Measurements from ENCODE around the gene PWWP2A. TPM values are rescaled to one million over a fixed set of nuclear protein-coding genes. Genes with fewer than 3 reads are reported as not detected.

Gene PWWP2A
- total RNA-seq, 1 experiment from 2014 or later: 14.7 TPM

DNA sequence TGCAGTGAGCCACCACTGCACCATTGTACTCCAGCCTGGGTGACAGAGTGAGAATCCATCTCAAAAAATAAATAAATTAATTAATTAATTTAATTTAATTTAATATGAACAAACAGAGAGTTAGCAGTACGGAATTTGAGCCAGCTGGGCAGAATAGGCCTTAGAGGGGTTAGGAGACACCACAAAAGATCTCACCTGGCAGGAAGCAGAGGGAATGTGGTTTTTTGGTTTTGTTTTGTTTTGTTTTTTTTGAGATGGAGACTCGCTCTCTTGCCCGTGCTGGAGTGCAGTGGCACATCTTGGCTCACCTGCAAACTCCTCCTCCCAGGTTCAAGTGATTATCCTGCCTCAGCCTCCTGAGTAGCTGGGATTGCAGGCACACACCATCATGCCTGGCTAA lies 31.8 kb upstream of the PWWP2A start:
- no peak overlapping the region for H3K4me3 ChIP-seq (replicated peaks in 1 of 2; ENCODE audit: low read depth in 1 of 2, low read length in 2 of 2)
- no peaks in the 10 kb centered on the region for H3K4me1 ChIP-seq (ENCODE audit: control insufficient read depth in 1 of 2, insufficient read depth in 2 of 2, low read length in 2 of 2)
- ChIA-PET POLR2A (no interaction called here), RAD21 (ENCODE audit: low non-redundant PET in 1 of 2, low total read pairs in 2 of 2, uncharacterized antibody in 2 of 2, unreplicated experiment in 2 of 2) (no interaction called here), CTCF (no interaction called here)
- H3K27ac ChIP-seq (ENCODE audit: low read depth, low read length): no peak overlapping the region
- DNase-seq (ENCODE audit: low read depth, low spot score): no peak
- H3K79me2 ChIP-seq (ENCODE audit: insufficient read depth, low read length): no peaks in the 10 kb centered on the region
- BruUV-seq (replicated peaks): no TSS peak
- no peaks in the 10 kb centered on the region for H4K20me1 ChIP-seq (ENCODE audit: insufficient read depth)
- H2AFZ ChIP-seq (ENCODE audit: low read depth, low read length, poor library complexity, severe bottlenecking): no peak overlapping the region
- no peak overlapping the region for H3K4me2 ChIP-seq (ENCODE audit: low read length)
- no peaks in the 10 kb centered on the region for H3K27me3 ChIP-seq (ENCODE audit: insufficient read depth, low read length)
- no peaks in the 10 kb centered on the region for H3K9me2 ChIP-seq (ENCODE audit: insufficient read depth)
- H3K36me3 ChIP-seq (ENCODE audit: control insufficient read depth in 1 of 2, insufficient read depth in 2 of 2, low read length in 2 of 2): no peaks in the 10 kb centered on the region
- no peaks in the 10 kb centered on the region for H3K9me3 ChIP-seq (ENCODE audit: control insufficient read depth in 1 of 2, insufficient read depth in 1 of 2, low read depth in 1 of 2, low read length in 2 of 2)
- TF ChIP-seq, protein P1, sequence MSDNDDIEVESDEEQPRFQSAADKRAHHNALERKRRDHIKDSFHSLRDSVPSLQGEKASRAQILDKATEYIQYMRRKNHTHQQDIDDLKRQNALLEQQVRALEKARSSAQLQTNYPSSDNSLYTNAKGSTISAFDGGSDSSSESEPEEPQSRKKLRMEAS (IDR thresholded peaks at IDR 0.05): no peak
- TF ChIP-seq ATF3 (IDR thresholded peaks at IDR 0.05): no peak
- no peak for TF ChIP-seq CEBPB (IDR thresholded peaks at IDR 0.05; ENCODE audit: low read depth)
- TF ChIP-seq RAD21 (IDR thresholded peaks at IDR 0.05; ENCODE audit: low read depth): no peak
- TF ChIP-seq, protein P2, sequence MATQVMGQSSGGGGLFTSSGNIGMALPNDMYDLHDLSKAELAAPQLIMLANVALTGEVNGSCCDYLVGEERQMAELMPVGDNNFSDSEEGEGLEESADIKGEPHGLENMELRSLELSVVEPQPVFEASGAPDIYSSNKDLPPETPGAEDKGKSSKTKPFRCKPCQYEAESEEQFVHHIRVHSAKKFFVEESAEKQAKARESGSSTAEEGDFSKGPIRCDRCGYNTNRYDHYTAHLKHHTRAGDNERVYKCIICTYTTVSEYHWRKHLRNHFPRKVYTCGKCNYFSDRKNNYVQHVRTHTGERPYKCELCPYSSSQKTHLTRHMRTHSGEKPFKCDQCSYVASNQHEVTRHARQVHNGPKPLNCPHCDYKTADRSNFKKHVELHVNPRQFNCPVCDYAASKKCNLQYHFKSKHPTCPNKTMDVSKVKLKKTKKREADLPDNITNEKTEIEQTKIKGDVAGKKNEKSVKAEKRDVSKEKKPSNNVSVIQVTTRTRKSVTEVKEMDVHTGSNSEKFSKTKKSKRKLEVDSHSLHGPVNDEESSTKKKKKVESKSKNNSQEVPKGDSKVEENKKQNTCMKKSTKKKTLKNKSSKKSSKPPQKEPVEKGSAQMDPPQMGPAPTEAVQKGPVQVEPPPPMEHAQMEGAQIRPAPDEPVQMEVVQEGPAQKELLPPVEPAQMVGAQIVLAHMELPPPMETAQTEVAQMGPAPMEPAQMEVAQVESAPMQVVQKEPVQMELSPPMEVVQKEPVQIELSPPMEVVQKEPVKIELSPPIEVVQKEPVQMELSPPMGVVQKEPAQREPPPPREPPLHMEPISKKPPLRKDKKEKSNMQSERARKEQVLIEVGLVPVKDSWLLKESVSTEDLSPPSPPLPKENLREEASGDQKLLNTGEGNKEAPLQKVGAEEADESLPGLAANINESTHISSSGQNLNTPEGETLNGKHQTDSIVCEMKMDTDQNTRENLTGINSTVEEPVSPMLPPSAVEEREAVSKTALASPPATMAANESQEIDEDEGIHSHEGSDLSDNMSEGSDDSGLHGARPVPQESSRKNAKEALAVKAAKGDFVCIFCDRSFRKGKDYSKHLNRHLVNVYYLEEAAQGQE (IDR thresholded peaks at IDR 0.05; ENCODE audit: low read depth): no peak
- TF ChIP-seq, protein P3, sequence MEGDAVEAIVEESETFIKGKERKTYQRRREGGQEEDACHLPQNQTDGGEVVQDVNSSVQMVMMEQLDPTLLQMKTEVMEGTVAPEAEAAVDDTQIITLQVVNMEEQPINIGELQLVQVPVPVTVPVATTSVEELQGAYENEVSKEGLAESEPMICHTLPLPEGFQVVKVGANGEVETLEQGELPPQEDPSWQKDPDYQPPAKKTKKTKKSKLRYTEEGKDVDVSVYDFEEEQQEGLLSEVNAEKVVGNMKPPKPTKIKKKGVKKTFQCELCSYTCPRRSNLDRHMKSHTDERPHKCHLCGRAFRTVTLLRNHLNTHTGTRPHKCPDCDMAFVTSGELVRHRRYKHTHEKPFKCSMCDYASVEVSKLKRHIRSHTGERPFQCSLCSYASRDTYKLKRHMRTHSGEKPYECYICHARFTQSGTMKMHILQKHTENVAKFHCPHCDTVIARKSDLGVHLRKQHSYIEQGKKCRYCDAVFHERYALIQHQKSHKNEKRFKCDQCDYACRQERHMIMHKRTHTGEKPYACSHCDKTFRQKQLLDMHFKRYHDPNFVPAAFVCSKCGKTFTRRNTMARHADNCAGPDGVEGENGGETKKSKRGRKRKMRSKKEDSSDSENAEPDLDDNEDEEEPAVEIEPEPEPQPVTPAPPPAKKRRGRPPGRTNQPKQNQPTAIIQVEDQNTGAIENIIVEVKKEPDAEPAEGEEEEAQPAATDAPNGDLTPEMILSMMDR (IDR thresholded peaks at IDR 0.05 in 2 of 3, conservative IDR thresholded peaks at IDR 0.05 in 1 of 3; ENCODE audit: borderline replicate concordance in 1 of 3, insufficient read depth in 1 of 3, low read depth in 2 of 3, low read length in 2 of 3): no peak
- TF ChIP-seq ZNF274 (IDR thresholded peaks at IDR 0.05; ENCODE audit: low read depth, low read length): no peak
- TF ChIP-seq SRF (IDR thresholded peaks at IDR 0.05; ENCODE audit: low read depth): no peak
- no peak for TF ChIP-seq EZH2 (IDR thresholded peaks at IDR 0.05)
- no peak for TF ChIP-seq SIN3A (IDR thresholded peaks at IDR 0.05; ENCODE audit: low read depth)
- no peak for TF ChIP-seq POLR2AphosphoS5 (IDR thresholded peaks at IDR 0.05; ENCODE audit: low read depth, low read length)
- no peak for TF ChIP-seq POLR2A (IDR thresholded peaks at IDR 0.05; ENCODE audit: borderline replicate concordance, extremely low read depth, insufficient read depth, insufficient read length)
- no peak for TF ChIP-seq SP1 (IDR thresholded peaks at IDR 0.05; ENCODE audit: low read depth)
- no peak for TF ChIP-seq YY1 (IDR thresholded peaks at IDR 0.05; ENCODE audit: extremely low read depth, insufficient replicate concordance, low read depth, low read length)
- TF ChIP-seq JUND (IDR thresholded peaks at IDR 0.05): no peak
- TF ChIP-seq FOSL1 (IDR thresholded peaks at IDR 0.05; ENCODE audit: low read depth): no peak
- no peak for TF ChIP-seq ZBTB33 (IDR thresholded peaks at IDR 0.05; ENCODE audit: extremely low read depth, insufficient replicate concordance, low read length)
- no peak for TF ChIP-seq EGR1 (IDR thresholded peaks at IDR 0.05; ENCODE audit: low read depth)
- no peak for TF ChIP-seq CBX3 (IDR thresholded peaks at IDR 0.05; ENCODE audit: low read depth)
- no peak for TF ChIP-seq TCF7L2 (IDR thresholded peaks at IDR 0.05; ENCODE audit: borderline replicate concordance, extremely low read depth, insufficient read depth, insufficient read length)
- no peak for ATAC-seq
- intact Hi-C loops (cut with micrococcal nuclease): no loop called here
- no peak overlapping the region for H3K9ac ChIP-seq (ENCODE audit: low read length)

All from HCT116 (cell line).